NCI-H2171 (cell line): ENCODE results near the gene SPECC1.
"Not testable (repeated sequence)": the region's sequence is repeated elsewhere in the genome, so short reads cannot be mapped to it uniquely, and the experiment has no call there.

Source experiments
- DNase-seq: peaks from one replicate; lab custom pipeline; 2025; lab: John Stamatoyannopoulos, UW

Gene SPECC1

DNA sequence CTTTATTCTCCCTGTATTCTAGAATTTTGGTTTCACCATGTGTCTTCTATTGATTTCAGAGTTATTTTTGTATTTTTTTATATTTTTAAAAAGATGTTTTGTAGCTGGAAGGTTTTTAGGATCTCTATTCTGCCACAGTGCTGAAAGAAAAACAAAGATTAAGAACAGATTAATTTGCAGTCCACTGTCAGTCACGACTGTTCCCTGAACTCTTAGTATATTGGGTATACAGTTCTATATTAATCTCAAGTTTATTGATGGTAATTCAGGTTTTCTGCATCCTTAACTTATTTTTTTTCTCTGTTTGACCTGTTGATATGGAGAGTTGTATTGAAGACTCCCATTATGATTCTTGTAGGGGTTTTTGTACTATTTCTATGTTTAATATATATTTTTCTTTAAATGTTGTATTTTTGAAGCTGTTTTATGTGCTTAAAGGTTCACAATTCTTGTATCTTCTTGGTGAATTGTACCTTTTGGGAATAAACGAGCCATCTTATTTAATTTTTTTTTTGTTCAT is 2.9 kb downstream of the SPECC1 start:
- no peak for DNase-seq

GRCh38 chr17:20016475-20016992 is 7.4 kb downstream of the SPECC1 start:
- not testable (repeated sequence) for DNase-seq

DNA sequence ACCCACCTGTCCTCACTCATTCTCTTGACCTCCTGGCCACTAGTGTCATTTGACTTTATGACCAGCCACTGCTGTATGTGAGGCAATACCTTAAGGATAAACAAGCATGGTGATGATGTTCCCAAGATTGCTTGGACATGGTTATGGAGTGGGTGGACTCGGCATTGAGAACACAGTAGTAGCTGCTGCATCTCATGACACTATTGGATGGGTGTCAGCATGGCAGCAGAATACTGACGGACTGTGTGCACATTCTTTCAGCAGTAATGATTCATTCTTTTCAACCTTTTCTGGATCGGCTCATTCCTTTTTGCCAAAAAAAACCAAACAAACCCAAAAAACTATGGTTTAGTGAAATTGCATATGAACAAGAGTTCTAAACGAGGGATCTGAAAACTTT is 13.5 kb downstream of the SPECC1 start:
- DNase-seq, result no peak

GRCh38 chr17:20026960-20027359 is 17.8 kb downstream of the SPECC1 start:
- no peak for DNase-seq

DNA sequence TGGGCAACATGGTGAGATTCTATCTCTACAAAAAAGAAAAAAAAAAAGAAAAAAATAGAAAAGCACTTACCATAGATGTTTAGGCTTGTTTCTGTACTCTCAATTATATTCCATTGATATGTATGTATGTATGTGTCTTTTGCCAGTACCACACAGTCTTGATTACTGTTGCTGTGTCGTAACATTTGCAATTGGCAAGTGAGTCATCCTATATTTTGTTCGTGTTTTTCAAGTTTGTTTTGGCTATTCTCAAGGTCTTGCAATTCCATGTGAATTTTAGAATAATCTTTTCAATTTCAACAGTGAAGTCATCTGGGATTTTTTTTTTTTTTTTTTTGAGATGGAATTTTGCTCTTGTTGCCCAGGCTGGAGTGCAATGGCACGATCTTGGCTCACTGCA is 19.3 kb downstream of the SPECC1 start:
- DNase-seq, result no peak

DNA sequence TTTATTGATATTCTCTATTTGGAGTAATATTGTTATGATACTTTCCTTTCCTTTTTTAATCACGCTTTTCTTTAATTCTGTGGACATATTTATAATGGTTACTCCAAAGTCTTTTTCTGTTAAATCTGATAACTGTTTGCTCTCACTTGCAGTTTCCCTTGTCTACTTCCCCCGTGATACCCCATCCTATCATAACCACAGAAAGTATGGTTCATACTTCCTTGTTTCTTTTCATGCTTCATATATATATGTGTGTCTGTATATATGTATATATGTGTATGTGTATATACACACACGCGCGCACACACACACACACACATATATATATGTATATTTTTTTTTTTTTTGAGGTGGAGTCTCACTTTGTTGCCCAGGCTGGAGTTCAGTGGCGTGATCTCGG is 23.5 kb downstream of the SPECC1 start:
- DNase-seq, result no peak

DNA sequence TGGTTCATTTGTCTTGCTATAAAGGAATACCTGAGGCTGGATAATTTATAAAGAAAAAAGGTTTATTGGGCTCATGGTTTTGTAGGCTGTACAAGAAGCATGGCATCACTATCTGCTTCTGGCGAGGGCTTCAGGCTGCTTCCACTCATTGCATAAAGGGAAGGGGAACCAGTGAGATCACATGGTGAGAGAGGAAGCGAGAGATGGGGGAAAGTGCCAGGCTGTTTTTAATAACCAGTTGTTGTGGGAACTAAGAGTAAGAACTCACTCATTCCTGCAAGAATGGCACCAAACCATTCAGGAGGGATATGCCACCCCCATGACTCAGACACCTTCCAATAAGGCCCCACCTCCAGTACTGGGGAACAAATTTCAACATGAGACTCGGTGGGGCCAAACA is 24.3 kb downstream of the SPECC1 start:
- DNase-seq, result no peak

DNA sequence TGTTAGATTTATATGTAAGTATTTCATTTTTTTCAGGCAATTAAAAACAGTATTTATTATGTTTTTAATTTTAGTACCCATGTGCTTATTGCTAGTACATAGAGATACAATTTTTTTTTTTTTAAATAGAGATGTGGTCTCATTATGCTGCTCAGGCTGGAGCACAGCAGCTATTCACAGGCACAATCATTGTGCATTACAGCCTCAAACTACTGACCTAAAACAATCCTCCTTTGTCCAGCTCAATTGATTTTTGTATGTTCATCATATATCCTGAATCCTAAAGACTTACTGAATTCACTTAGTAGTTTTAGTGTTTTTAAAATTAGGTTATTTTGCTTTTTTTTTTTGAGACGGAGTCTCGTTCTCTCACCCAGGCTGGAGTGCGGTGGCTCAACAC is 26.3 kb downstream of the SPECC1 start:
- DNase-seq, result no peak

DNA sequence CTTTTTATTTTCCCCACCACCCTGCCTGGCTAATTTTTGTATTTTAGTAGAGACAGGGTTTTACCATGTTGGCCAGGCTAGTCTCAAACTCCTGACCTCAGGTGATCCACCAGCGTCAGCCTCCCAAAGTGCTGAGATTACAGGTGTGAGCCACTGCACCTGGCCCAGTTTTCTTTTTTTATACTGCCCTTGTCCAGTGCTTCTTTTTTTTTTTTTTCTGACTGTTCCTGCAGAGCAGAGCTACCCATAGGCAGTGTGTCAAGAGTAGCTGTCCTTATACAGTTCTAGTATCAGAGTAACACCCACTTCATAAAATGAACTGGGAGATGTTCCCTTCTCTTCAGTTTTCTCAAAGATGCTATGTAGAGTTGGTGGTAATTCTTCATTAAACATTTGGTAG is 28.1 kb downstream of the SPECC1 start:
- DNase-seq, result not testable (repeated sequence)

DNA sequence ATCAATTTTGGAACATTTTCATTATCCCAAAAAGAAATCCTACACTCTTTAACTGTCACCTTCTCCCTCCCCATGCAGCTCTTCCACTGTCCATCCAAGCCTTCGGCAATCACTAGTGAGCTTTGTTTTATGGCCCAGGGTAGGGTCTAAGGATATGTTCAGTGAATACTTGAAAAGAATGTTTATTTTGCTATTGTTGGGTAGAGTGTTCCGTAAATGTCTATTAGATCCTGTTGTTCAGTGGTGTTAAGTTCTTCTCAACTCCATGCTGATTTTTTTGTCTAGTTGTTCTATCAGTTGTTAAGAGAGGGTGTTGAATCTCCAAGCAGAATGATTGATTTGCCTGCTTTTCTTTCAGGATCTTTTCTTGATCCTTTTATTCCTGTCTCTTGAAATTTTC is 29.9 kb downstream of the SPECC1 start:
- DNase-seq, result no peak

GRCh38 chr17:20040216-20040615 is 31.1 kb downstream of the SPECC1 start:
- DNase-seq, result no peak

DNA sequence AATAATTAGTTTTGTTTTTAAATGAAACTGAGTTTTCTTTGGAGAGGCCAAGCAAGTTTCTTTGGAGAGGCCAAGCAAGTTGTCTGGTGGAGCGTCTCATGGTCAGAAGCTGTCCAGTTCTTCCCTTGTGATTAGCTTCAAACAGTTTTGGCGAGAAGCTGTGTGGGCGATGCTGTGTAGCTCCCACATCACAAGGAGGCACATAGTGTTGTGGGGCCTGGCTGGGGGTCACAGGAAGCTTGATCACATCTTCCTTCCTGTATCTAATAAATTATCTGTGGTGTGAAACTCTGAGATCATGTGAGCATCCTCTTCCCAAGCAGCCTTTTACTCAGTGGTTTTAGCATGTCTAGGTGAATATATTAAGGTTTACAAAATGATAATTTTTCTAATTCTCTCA is 33.9 kb downstream of the SPECC1 start:
- no peak for DNase-seq

GRCh38 chr17:20045476-20045875 is 36.3 kb downstream of the SPECC1 start:
- no peak for DNase-seq

DNA sequence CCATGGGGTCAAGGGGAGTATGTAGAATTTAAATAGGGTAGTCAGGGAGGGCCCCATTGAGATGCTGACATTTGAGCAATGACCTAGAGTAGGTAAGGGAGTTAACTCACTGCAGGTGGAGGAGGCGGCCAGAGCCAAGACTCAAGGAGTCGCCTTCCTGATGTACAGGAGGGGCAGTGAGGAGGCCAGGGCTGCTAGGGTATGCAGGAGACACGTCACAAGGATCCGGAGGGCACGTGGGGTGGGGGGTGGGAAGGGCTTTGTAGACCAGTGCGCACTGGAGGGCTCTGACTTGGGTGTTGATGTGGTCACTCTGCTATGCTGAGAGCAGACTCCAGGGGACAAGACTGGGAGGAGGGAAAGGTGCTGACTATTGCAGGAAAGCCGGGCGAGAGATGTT is 37.5 kb downstream of the SPECC1 start:
- no peak for DNase-seq

GRCh38 chr17:20051624-20052023 is 42.5 kb downstream of the SPECC1 start:
- DNase-seq, result no peak

- DNase-seq, result no peak
Observed at GRCh38 chr17:20053361-20053964, 44.3 kb downstream of the SPECC1 start.

- no peak for DNase-seq
Observed at GRCh38 chr17:20059728-20060188, 50.6 kb downstream of the SPECC1 start.

DNA sequence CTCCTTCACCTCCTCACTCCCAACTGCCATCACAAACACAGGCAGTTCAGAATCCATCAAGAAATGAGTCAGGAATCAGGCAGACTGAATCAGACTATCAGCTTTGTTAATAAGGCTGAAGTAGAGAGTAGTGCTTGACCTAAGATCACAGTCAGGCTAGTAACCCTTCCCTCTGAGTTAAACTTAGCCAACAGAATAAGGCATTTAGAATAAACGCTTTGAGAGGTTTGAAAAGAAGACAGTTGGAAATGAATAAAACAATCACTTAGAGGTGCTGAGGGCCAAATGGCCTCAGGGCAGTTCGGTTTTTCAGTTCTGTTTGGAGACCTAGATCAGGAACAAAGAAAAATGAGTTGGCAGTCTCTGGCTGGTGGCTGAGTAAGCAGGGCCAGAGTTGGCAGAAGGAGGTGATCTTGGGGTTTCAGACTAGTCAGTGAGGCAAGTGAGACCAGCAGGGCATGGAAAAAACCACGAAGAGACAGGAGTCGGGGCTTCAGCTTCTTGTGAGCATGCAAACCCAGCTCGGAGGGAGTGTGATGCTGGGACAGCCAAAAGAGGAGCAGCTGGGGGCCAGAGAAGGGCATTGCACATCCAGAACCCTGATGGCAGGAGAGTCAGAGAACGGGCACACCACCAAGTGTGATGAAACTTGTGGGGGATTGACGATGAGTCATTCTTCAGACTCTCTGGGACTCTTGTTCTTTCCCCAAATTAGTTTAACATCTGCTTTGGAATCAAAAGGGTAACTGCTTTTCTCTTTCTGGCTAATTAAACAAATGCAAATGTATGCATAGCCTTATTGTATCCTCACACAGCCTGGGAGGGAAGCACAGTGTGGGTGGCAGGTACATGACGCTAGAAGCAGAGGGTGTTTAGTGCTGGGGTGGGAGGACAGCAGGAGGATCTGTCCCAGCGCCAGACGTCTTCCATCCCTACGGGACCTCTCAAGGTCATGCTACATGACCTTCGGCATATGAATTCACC is 54.8 kb downstream of the SPECC1 start:
- DNase-seq, result peak; percentile 14

DNA sequence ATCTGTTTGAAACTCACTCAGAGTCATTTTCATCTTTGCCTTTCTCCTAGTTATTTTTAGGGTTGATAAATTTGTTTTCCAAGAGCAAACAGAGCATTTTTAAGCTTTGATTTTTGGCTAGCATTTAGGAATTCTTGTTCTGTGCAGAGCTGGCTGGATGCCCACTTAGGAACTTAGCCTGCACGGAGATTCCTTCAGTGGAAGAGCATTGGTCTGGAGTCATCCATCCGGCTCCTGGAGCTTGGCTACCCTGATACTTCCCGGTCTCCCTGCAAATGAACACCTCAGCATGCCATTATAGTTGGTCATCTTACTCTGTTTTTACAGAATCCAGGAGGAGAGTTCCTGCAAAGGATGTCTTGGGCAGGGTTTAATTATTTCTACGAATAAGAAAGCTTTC is 57.1 kb downstream of the SPECC1 start:
- DNase-seq, result no peak

- no peak for DNase-seq
Observed at GRCh38 chr17:20067711-20068110, 58.6 kb downstream of the SPECC1 start.

- DNase-seq, result no peak
Observed at GRCh38 chr17:20068445-20068844, 59.3 kb downstream of the SPECC1 start.

- DNase-seq, result no peak
Observed at GRCh38 chr17:20071824-20072691, 62.9 kb downstream of the SPECC1 start.
